ENCODE results near the gene MBD4. TPM values are rescaled to one million over a fixed set of nuclear protein-coding genes. Genes with fewer than 3 reads are reported as not detected.

The MBD4 gene
- total RNA-seq, 1 experiment from 2014 or later = 40.1 TPM

DNA sequence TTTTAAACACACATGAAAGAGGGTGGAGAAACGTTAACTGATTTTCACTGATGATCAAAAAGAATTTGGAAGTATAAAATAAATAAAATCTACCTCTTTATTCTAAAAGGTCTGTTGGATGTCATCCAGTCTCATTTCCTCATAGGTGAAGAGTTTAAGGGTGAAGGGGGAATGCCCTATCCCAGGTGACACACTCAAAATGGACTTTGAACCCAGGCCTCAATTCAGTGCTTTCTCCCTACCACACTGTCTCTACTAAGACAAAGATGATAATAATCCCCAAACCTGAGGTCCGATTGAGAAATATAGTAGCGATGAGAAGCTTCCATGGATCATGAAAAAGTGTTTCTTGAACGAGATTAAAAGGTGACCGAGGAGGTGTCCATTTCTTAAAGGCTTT is 6.2 kb downstream of the MBD4 start:
- no peak overlapping the region for H3K14ac ChIP-seq (ENCODE audit: insufficient read depth, low read length)
- no peak overlapping the region for H2BK15ac ChIP-seq (ENCODE audit: low read depth, low read length)
- H3K18ac ChIP-seq (ENCODE audit: insufficient read length, low read depth, low read length) = no peak overlapping the region
- no peak overlapping the region for H2BK20ac ChIP-seq (ENCODE audit: low read depth, low read length, poor library complexity, severe bottlenecking)
- H3T11ph ChIP-seq (ENCODE audit: low read length) = no peak overlapping the region
- no peaks in the 10 kb centered on the region for H3K23me2 ChIP-seq (ENCODE audit: insufficient read length, low read depth, low read length, poor library complexity, severe bottlenecking)
- Mint-ChIP-seq H3K4me3 (no peak overlapping the region), H3K27me3 (ENCODE audit: low read depth) (no peaks in the 10 kb centered on the region), H3K27ac (no peak overlapping the region), H3K36me3 (ENCODE audit: insufficient read depth in 1 of 3, low read depth in 3 of 3) (peaks cover 26 to 79% (median 70%) of the 10 kb centered on the region in 3 experiments; a peak in 6 of 7 replicates), H3K9me3 (no peaks in the 10 kb centered on the region), H3K4me1 (peaks cover 26 to 27% of the 10 kb centered on the region in 2 experiments)
- H3K27me3 ChIP-seq (ENCODE audit: insufficient read depth, low read length) = no peaks in the 10 kb centered on the region
- no CpG with 5 or more reads among the region's 5 CpGs for WGBS (ENCODE audit: extremely low coverage, insufficient read length, low lambda C conversion rate)
- H4K5ac ChIP-seq (ENCODE audit: insufficient read length, low read depth, low read length) = no peak overlapping the region
- no peak overlapping the region for H3K56ac ChIP-seq (ENCODE audit: insufficient read length, low read depth, low read length)
- no peak overlapping the region for H3K23ac ChIP-seq (ENCODE audit: insufficient read length, low read depth, low read length)
- no peak for DNase-seq
- no peaks in the 10 kb centered on the region; the same call in 1 of the 2 replicates for H3K4me1 ChIP-seq (ENCODE audit: insufficient read depth, low read length)
- TF ChIP-seq, protein P1, sequence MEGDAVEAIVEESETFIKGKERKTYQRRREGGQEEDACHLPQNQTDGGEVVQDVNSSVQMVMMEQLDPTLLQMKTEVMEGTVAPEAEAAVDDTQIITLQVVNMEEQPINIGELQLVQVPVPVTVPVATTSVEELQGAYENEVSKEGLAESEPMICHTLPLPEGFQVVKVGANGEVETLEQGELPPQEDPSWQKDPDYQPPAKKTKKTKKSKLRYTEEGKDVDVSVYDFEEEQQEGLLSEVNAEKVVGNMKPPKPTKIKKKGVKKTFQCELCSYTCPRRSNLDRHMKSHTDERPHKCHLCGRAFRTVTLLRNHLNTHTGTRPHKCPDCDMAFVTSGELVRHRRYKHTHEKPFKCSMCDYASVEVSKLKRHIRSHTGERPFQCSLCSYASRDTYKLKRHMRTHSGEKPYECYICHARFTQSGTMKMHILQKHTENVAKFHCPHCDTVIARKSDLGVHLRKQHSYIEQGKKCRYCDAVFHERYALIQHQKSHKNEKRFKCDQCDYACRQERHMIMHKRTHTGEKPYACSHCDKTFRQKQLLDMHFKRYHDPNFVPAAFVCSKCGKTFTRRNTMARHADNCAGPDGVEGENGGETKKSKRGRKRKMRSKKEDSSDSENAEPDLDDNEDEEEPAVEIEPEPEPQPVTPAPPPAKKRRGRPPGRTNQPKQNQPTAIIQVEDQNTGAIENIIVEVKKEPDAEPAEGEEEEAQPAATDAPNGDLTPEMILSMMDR (conservative IDR thresholded peaks at IDR 0.05) = no peak
- no peak overlapping the region for H2BK5ac ChIP-seq (ENCODE audit: insufficient read length, low read length)
- no peaks in the 10 kb centered on the region for H4K20me1 ChIP-seq (ENCODE audit: control insufficient read depth, insufficient read depth, insufficient read length)
- H2BK12ac ChIP-seq (ENCODE audit: insufficient read length, low read depth, low read length) = no peak overlapping the region
- H3K4me2 ChIP-seq (ENCODE audit: insufficient read depth, insufficient read length, low read length) = no peak overlapping the region
- H3K79me2 ChIP-seq (ENCODE audit: insufficient read depth, low read length) = no peaks in the 10 kb centered on the region; the same call in 1 of the 2 replicates
- H2BK120ac ChIP-seq (ENCODE audit: low read depth, low read length, poor library complexity, severe bottlenecking) = no peak overlapping the region
- no peak overlapping the region for H4K91ac ChIP-seq (ENCODE audit: insufficient read length, low read depth, low read length)
- no peak overlapping the region for H3K27ac ChIP-seq (ENCODE audit: insufficient read length, low read depth, low read length)
- H3K4ac ChIP-seq (ENCODE audit: low read depth, low read length) = no peak overlapping the region
- H3K9ac ChIP-seq (ENCODE audit: extremely low read depth, insufficient read length, low read length) = no peak overlapping the region
- no peaks in the 10 kb centered on the region for H3K79me1 ChIP-seq (ENCODE audit: insufficient read depth, low read depth, low read length, poor library complexity, severe bottlenecking)
- no peak overlapping the region for H2AFZ ChIP-seq (ENCODE audit: low read length)
- no peak overlapping the region for H2AK5ac ChIP-seq (ENCODE audit: insufficient read length, low read length)
- H3K9me3 ChIP-seq (ENCODE audit: control insufficient read depth, low read depth, low read length) = no peaks in the 10 kb centered on the region
- H4K8ac ChIP-seq (replicated peaks; ENCODE audit: insufficient read length, low read depth, low read length) = no peak overlapping the region

Data from H9 (cell line).